ENCODE data around the gene APOD. TPM values are rescaled to one million over a fixed set of nuclear protein-coding genes. Genes with fewer than 3 reads are reported as not detected.
A peak's percentile ranks its signal among the peaks of the same experiment; 100 is the strongest.

The APOD gene
- total RNA-seq, 4 donors from 2014 or later: 22.3 to 68.2 (median 35.6) TPM

DNA sequence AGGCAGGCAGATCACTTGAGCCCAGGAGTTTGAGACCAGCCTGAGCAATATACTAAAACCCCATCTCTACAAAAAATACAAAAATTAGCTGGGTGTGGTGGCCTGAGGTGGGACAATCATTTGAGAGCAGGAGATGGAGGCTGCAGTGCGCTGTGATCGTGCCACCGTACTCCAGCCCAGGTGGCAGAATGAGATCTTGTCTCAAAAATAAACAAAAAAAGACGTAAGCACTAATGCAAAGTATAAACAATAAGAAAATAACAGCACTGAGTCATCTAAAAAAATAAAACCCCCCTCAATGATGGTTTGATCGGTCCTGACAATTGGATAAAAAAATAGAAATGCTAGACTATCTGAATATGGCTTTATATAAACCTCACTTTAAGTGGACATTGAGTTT is 44.3 kb downstream of the APOD start:
- H3K36me3 ChIP-seq: no peaks in the 10 kb centered on the region
- TF ChIP-seq CTCF (IDR thresholded peaks at IDR 0.05): no peak
- no peak for TF ChIP-seq POLR2A (IDR thresholded peaks at IDR 0.05)
- H3K9me3 ChIP-seq: no peaks in the 10 kb centered on the region
- DNase-seq: no peak
- H3K4me1 ChIP-seq: peaks cover 0 to 40% (median 8%) of the 10 kb centered on the region in 4 donors
- H3K27ac ChIP-seq: peak overlapping the region in 1 of 4 donors; percentile 98
- H3K4me3 ChIP-seq: peak overlapping the region in 1 of 4 donors; percentile 16
- H3K27me3 ChIP-seq: no peaks in the 10 kb centered on the region

DNA sequence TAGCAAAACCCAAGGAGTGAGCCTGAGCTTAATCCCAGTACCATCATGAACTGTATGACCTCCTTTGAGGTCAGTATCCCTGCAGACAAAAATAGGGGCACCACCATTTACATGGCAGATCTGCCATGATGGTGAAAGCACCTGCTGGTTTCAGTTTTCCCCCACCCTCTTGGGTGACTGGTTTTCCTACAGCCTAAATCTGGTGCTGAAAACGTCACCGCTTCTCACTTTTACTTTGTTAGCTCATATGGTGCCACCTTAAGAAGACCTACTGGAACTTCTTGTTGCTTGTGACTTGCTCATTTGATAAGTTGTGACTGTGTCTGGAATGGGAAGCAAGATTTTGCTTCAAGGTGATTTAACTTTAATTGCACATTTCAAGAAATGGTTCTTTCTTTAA is 45.7 kb downstream of the APOD start:
- Histone ChIP-seq H3K4me1 (peaks cover 0 to 30% (median 5%) of the 10 kb centered on the region in 4 donors), H3K4me3 (no peak overlapping the region), H3K36me3 (no peaks in the 10 kb centered on the region), H3K9me3 (no peaks in the 10 kb centered on the region), H3K27me3 (no peaks in the 10 kb centered on the region), H3K27ac (peak overlapping the region in 1 of 4 donors; percentile 11)
- peak in 2 of 3 donors; percentile 50 to 56 for DNase-seq
- TF ChIP-seq POLR2A (IDR thresholded peaks at IDR 0.05) (no peak), CTCF (IDR thresholded peaks at IDR 0.05) (no peak)

DNA sequence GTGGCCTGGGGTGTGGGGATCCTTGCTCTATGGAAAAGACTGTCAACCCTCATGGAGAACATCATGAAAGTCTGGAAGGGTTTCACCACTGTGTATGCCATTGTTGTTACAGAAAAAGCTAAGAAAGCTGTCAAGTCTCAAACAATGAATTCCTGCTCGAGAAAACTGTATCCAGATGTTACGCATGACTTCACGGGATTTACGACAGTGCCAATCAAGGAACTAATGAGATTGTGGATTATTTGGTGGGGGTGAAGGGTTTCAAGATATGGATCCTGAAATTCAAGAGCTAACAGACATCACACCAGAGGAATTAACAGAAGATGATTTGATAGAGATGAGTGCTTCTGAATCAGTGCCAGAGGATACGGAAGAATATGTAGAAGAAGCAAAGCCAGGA is 48.4 kb downstream of the APOD start:
- no peak overlapping the region for H3K4me3 ChIP-seq
- no peaks in the 10 kb centered on the region for H3K9me3 ChIP-seq
- peaks cover 0 to 14% (median 4%) of the 10 kb centered on the region in 4 donors for H3K4me1 ChIP-seq
- no peaks in the 10 kb centered on the region for H3K27me3 ChIP-seq
- TF ChIP-seq POLR2A (IDR thresholded peaks at IDR 0.05): no peak
- no peak for TF ChIP-seq CTCF (IDR thresholded peaks at IDR 0.05)
- no peak for DNase-seq
- H3K27ac ChIP-seq: no peak overlapping the region
- no peaks in the 10 kb centered on the region for H3K36me3 ChIP-seq

- H3K4me1 ChIP-seq: no peaks in the 10 kb centered on the region
- H3K4me3 ChIP-seq: no peak overlapping the region
- no peaks in the 10 kb centered on the region for H3K9me3 ChIP-seq
- H3K27ac ChIP-seq: no peak overlapping the region
- H3K36me3 ChIP-seq: peaks cover 0 to 6% (median 0%) of the 10 kb centered on the region in 3 donors
- no peaks in the 10 kb centered on the region for H3K27me3 ChIP-seq
- no peak for DNase-seq
- TF ChIP-seq CTCF (IDR thresholded peaks at IDR 0.05) (no peak), POLR2A (IDR thresholded peaks at IDR 0.05) (no peak)
Measured at GRCh38 chr3:195532834-195533233, 50.9 kb downstream of the APOD start.

DNA sequence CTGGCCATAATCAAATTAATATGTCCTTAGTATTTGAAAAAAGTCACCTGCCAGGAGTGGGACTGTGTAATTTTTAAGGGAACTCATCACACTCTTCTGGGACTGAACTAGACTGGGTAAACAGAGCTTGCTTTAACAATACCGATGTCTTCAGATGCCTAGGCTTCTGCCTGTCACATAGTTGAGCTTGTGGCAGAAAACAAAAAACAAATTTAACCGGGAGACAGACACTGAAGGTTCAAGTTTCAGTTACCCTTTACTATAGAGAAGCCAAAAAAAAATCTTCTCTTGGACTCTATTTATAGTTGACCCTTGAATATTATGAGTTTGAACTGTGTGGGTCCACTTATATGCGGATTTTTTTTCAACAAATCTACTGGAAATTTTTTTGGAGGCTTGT is 51.4 kb downstream of the APOD start:
- Histone ChIP-seq H3K4me3 (no peak overlapping the region), H3K27ac (no peak overlapping the region), H3K4me1 (no peaks in the 10 kb centered on the region), H3K9me3 (no peaks in the 10 kb centered on the region), H3K27me3 (no peaks in the 10 kb centered on the region), H3K36me3 (peaks cover 0 to 11% (median 0%) of the 10 kb centered on the region in 3 donors)
- TF ChIP-seq POLR2A (IDR thresholded peaks at IDR 0.05) (no peak), CTCF (IDR thresholded peaks at IDR 0.05) (no peak)
- no peak for DNase-seq

DNA sequence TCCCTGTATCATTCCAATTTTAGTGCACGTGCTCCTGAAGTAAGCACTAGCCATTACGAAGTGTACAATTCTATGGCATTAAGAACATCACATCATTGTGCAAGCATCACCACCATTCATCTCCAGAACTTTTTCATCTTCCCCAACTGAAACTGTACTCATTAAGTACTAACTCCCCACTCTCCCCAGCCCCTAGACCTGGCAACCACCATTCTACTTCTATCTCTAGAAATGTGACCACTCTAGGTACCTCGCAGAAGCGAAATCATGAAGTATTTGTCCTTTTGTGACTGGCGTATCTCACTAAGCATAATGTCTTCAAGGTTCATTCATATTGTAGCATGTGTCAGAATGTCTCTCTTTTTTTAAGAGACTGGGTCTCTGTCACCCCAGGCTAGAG is 52.1 kb downstream of the APOD start:
- TF ChIP-seq POLR2A (IDR thresholded peaks at IDR 0.05) (no peak), CTCF (IDR thresholded peaks at IDR 0.05) (no peak)
- Histone ChIP-seq H3K36me3 (peaks cover 0 to 17% (median 0%) of the 10 kb centered on the region in 3 donors), H3K27me3 (no peaks in the 10 kb centered on the region), H3K4me3 (no peak overlapping the region), H3K9me3 (no peaks in the 10 kb centered on the region), H3K27ac (no peak overlapping the region), H3K4me1 (no peaks in the 10 kb centered on the region)
- no peak for DNase-seq
